Ovary (tissue), 9 donors: Measurements from ENCODE around the gene F10. TPM values are rescaled to one million over a fixed set of nuclear protein-coding genes. Genes with fewer than 3 reads are reported as not detected.

Experiments
- DNase-seq, 5 donors: peaks; one replicate each; pipeline ENCODE4 v3.0.0-alpha.2; 2019 to 2020
- H3K27ac ChIP-seq, 2 donors: fragments of 200-600 bp; one replicate each; pipeline versions ENCODE4 v1.5.1 to v1.8.0; 2019 to 2022
- H3K27me3 ChIP-seq: fragments of 200-600 bp; one replicate; pipeline ENCODE4 v1.8.0; 2022
- H3K36me3 ChIP-seq: fragments of 200-600 bp; sonication (generic); one replicate; pipeline ENCODE4 v1.5.1; 2019
- H3K4me1 ChIP-seq: one replicate; pipeline ENCODE4 v1.8.1; 2013; ENCODE audit warnings: mild to moderate bottlenecking, moderate library complexity; ENCODE audit not compliant: insufficient read depth
- H3K4me3 ChIP-seq: fragments of 200-600 bp; sonication (generic); one replicate; pipeline ENCODE4 v1.5.1; 2017
- H3K9me3 ChIP-seq, 2 donors: fragments of 200-600 bp in 1 of 2; sonication (generic) in 1 of 2; one replicate each; pipeline versions ENCODE4 v1.5.1 to v1.8.1; 2013 to 2019; ENCODE audit warnings: mild to moderate bottlenecking in 1 of 2, moderate library complexity in 1 of 2
- EP300 ChIP-seq: sonication (generic); formaldehyde crosslinking; IDR thresholded peaks from one replicate; pipeline ENCODE4 v1.6.1; 2017; ENCODE audit warnings: antibody characterized with exemption
- POLR2A ChIP-seq: fragments of 450-650 bp; IDR thresholded peaks from one replicate; pipeline ENCODE4 v1.6.1; 2017; ENCODE audit warnings: antibody characterized with exemption, mild to moderate bottlenecking, moderate library complexity
- WGBS, 3 donors: extraction: QIAGEN DNeasy Blood & Tissue Kit in 1 of 3; methylation state at CpG; one replicate each; pipeline versions ENCODE4 v1.1.5 to v1.1.7; 2013 to 2017; 5-methylcytosine and 5-hydroxymethylcytosine counted together
- intact Hi-C, 4 donors: fragments of 100-400 bp; cut with DNase I; formaldehyde crosslinking; loops; one replicate each; pipeline versions ENCODE4 v1.11.0 to v1.15.1; 2022 to 2023
- polyA plus RNA-seq, 2 donors: library from polyadenylated mRNA; stranded (reverse); fragments of 200-250 nt in 1 of 2; fragments of 350-450 nt in 1 of 2; fragmentation: Illumina TruSeq in 1 of 2; extraction: RNeasy Lipid Tissue Mini Kit (QIAGEN cat#74804) in 1 of 2; gene quantifications; one replicate each; pipeline ENCODE4 v1.2.3, GENCODE V29; 2013 to 2014
- total RNA-seq, 7 donors: library from RNA; depleted of rRNA in 2 of 7; stranded (reverse); fragments of >200 nt in 2 of 7; fragmentation: NEBNext Ultra II Directional in 3 of 7; extraction: Animal tissue kit (Norgen Biotek cat#: 25700) in 3 of 7; gene quantifications; one replicate each; pipeline versions ENCODE4 v1.1.0 to v1.2.4, GENCODE V29; 2016 to 2023
- TF ChIP-seq, protein P1 (sequence below), 3 donors: fragments of 450-650 bp in 2 of 3; fragments of 200-600 bp in 1 of 3; IDR thresholded peaks; one replicate each; pipeline versions ENCODE4 v1.5.1 to v1.8.0; 2016 to 2022; ENCODE audit warnings: antibody characterized with exemption in 3 of 3, mild to moderate bottlenecking in 1 of 3
- donor health status: DM: no; HTN: no; CAD: no; lungs with moderate emphysema.
- donor health status: DM: no; HTN: no; CAD: no.
- donor health status: Bipolar disorder and iron deficiency.
- donor health status: DM: yes; HTN: yes; CAD: no.
- donor health status: DM: no; HTN: no; CAD: no.
- donor health status: DM: yes; HTN: yes; CAD: no.

Gene F10
- total and polyA plus RNA-seq, 9 donors: 13.8 to 41.7 (median 28.3) TPM

- intact Hi-C loops: no loop called here
- no peaks in the 10 kb centered on the region for H3K9me3 ChIP-seq
- H3K27me3 ChIP-seq: no peaks in the 10 kb centered on the region
- 92 to 94% (median 93%) methylated on average over 19 of the region's 19 CpGs for WGBS, 3 donors
- H3K4me3 ChIP-seq: no peak overlapping the region
- H3K4me1 ChIP-seq: peaks cover 13% of the 10 kb centered on the region
- H3K36me3 ChIP-seq: no peaks in the 10 kb centered on the region
- DNase-seq: peak in 2 of 5 donors; percentile 6 to 23
- no peak overlapping the region for H3K27ac ChIP-seq
- TF ChIP-seq POLR2A (no peak), EP300 (no peak)
- TF ChIP-seq, protein P1, sequence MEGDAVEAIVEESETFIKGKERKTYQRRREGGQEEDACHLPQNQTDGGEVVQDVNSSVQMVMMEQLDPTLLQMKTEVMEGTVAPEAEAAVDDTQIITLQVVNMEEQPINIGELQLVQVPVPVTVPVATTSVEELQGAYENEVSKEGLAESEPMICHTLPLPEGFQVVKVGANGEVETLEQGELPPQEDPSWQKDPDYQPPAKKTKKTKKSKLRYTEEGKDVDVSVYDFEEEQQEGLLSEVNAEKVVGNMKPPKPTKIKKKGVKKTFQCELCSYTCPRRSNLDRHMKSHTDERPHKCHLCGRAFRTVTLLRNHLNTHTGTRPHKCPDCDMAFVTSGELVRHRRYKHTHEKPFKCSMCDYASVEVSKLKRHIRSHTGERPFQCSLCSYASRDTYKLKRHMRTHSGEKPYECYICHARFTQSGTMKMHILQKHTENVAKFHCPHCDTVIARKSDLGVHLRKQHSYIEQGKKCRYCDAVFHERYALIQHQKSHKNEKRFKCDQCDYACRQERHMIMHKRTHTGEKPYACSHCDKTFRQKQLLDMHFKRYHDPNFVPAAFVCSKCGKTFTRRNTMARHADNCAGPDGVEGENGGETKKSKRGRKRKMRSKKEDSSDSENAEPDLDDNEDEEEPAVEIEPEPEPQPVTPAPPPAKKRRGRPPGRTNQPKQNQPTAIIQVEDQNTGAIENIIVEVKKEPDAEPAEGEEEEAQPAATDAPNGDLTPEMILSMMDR (IDR thresholded peaks at IDR 0.05): no peak
These were observed 3.1 kb downstream of the F10 start for GRCh38 chr13:113125506-113126264.

GRCh38 chr13:113126265-113127150, 3.9 kb downstream of the F10 start:
- Histone ChIP-seq H3K27me3 (no peaks in the 10 kb centered on the region), H3K9me3 (no peaks in the 10 kb centered on the region), H3K4me3 (no peak overlapping the region), H3K27ac (no peak overlapping the region), H3K4me1 (peaks cover 13% of the 10 kb centered on the region), H3K36me3 (no peaks in the 10 kb centered on the region)
- 75 to 81% (median 77%) methylated on average over 18 of the region's 18 CpGs for WGBS, 3 donors
- intact Hi-C loops: no loop called here
- peak in 2 of 5 donors; percentile 6 to 19 for DNase-seq
- TF ChIP-seq, protein P1 (IDR thresholded peaks at IDR 0.05): no peak
- TF ChIP-seq EP300 (no peak), POLR2A (no peak)

DNA sequence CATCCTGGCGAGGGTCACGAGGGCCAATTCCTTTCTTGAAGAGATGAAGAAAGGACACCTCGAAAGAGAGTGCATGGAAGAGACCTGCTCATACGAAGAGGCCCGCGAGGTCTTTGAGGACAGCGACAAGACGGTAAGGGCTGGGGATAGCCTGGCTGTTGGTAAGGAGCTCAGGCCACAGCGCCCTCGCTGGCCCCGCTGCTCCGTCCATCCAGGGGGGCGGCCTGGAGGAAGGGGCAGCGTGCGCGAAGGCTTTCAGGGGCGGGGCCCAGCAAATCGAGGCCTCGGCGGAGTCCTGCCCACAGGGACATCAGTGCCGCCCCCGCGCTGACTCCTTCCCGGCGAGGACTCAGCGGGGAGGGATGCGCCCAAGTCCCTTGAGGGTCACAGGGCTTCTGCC, 6.9 kb downstream of the F10 start:
- intact Hi-C loops: no loop called here
- DNase-seq: peak in 1 of 5 donors; percentile 14
- Histone ChIP-seq H3K36me3 (no peaks in the 10 kb centered on the region), H3K9me3 (no peaks in the 10 kb centered on the region), H3K27ac (no peak overlapping the region), H3K27me3 (no peaks in the 10 kb centered on the region), H3K4me3 (no peak overlapping the region), H3K4me1 (peaks cover 5% of the 10 kb centered on the region)
- WGBS, 3 donors: 64 to 80% (median 67%) methylated on average over 27 of the region's 27 CpGs
- TF ChIP-seq POLR2A: no peak
- no peak for TF ChIP-seq EP300
- TF ChIP-seq, protein P1 (IDR thresholded peaks at IDR 0.05): no peak

DNA sequence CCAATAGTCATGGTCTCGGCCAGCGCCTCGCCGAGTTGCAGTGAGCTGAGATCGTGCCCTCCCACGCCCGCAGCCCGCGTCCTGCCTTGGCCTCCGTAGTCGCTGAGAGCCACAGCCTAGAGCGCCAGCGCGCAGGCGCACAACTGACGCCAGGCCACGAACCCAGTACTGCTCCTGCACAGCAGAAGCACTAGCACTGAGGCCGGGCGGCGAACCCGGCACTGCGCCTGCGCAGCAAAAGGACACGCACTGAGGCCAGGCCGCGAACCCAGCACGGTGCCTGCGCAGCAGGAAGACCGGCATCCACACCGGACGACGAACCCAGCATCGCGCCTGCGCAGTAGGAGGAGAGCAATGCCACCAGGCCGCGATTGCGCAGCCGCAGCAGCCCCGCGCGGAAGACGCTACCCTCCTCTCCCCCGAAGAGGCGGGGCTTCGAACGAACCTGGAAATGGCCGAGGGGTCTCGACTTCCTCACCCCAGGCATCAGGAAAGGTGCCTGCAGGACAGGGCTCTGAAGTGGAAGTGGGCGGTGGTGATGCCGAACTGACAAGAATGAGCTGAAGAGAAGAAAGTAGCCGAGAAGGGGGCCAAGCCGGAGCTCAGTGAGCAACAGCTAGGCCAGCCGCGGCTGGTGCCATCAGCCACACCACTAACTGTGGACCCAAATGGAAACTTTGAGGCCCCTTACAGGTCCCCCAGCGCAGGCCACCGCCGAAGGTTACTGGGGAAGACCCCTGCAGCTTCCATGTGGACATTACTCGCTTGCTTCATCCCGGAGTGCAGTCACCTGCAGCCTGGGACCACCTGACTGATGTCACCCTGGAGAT, 7.5 kb downstream of the F10 start:
- Histone ChIP-seq H3K9me3 (no peaks in the 10 kb centered on the region), H3K27me3 (no peaks in the 10 kb centered on the region), H3K4me3 (no peak overlapping the region), H3K36me3 (no peaks in the 10 kb centered on the region), H3K27ac (no peak overlapping the region), H3K4me1 (peaks cover 5% of the 10 kb centered on the region)
- TF ChIP-seq EP300 (no peak), POLR2A (no peak)
- TF ChIP-seq, protein P1 (IDR thresholded peaks at IDR 0.05): no peak
- intact Hi-C loops: no loop called here
- WGBS, 3 donors: 32 to 54% (median 35%) methylated on average over 47 to 60 of the region's 60 CpGs
- DNase-seq: peak in 4 of 5 donors; percentile 21 to 71 (median 53)
